Measurements from ENCODE around the gene MTARC2. TPM values are rescaled to one million over a fixed set of nuclear protein-coding genes. Genes with fewer than 3 reads are reported as not detected.
A peak's percentile ranks its signal among the peaks of the same experiment; 100 is the strongest.

MTARC2 gene
- total RNA-seq (2021) (0.55 TPM in 1 of 2 replicates, not detected in the other), Bru-seq, nascent RNA (percentile 11 among the genes with signal in this experiment), BruChase-seq, experiment 1, labeled RNA remaining after a 2-hour chase (percentile 13 among the genes with signal in this experiment), BruChase-seq, experiment 2, labeled RNA remaining after a 6-hour chase (percentile 14 among the genes with signal in this experiment)
- long read RNA-seq, partial matches to known transcripts, result 0 of 1 reads
- long read RNA-seq, other reads (novel, unspliced or antisense), result 1 of 1 reads

DNA sequence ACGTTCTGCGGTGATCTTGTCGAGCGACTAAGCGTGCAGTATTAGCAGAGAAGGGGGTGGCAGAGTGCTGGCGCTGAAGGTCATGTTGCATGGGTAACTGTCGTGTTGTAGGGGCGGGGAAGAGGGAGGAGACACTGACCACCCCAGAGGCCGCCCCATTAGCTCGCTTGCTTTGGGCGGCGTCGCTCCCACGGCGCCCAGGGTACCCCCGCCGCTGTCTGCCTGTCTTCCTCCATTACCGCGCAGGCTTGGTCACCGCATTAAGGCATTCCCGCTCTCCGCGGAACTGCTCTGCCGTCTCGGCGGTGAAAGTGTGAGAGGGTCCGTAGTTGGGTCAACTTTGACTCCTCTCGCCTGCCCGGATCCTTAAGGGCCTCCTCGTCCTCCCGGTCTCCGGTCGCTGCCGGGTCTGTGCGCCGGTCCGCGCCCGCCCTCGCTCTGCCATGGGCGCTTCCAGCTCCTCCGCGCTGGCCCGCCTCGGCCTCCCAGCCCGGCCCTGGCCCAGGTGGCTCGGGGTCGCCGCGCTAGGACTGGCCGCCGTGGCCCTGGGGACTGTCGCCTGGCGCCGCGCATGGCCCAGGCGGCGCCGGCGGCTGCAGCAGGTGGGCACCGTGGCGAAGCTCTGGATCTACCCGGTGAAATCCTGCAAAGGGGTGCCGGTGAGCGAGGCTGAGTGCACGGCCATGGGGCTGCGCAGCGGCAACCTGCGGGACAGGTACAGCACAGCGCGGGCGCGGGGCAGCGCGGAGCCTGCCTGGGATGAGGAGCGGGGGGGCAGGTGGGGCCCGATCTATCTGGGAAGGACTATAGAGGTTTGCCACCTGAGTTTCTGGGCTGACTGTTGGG is at the start of gene MTARC2:
Gene MTARC2, plus strand, starts transcription at position 234 of the 846 bp plus-strand sequence. Its CDS starts 210 bp downstream, at position 444.
- no TSS peak for BruUV-seq (replicated peaks)
- peaks cover 34% of the 10 kb centered on the region for H3K27me3 ChIP-seq (replicated peaks; ENCODE audit: insufficient read depth, low read depth, low read length, poor library complexity)
- DNase-seq (ENCODE audit: low spot score), result no peak
- intact Hi-C loops (cut with micrococcal nuclease; ENCODE audit: unreplicated experiment), result no loop called here
- H3K9me3 ChIP-seq (ENCODE audit: low read depth, low read length, poor library complexity, severe bottlenecking), result no peaks in the 10 kb centered on the region
- peak within 1 kb of the TSS; percentile 25 for H3K4me3 ChIP-seq (ENCODE audit: low read depth, low read length, poor library complexity, severe bottlenecking)
- no peaks in the 10 kb centered on the region for H3K4me1 ChIP-seq (ENCODE audit: insufficient read depth, low read length, poor library complexity, severe bottlenecking)
- ChIA-PET POLR2A (ENCODE audit: low non-redundant PET) (no interaction called here), CTCF (interaction anchor here (1.9 kb wide), 1 partner anchor 15 kb away, joined by 6 read pairs; no protein-coding TSS in a partner anchor)
- no peak within 1 kb of the TSS for H3K27ac ChIP-seq (ENCODE audit: low read depth, low read length, poor library complexity, severe bottlenecking)
- TF ChIP-seq, protein P1, sequence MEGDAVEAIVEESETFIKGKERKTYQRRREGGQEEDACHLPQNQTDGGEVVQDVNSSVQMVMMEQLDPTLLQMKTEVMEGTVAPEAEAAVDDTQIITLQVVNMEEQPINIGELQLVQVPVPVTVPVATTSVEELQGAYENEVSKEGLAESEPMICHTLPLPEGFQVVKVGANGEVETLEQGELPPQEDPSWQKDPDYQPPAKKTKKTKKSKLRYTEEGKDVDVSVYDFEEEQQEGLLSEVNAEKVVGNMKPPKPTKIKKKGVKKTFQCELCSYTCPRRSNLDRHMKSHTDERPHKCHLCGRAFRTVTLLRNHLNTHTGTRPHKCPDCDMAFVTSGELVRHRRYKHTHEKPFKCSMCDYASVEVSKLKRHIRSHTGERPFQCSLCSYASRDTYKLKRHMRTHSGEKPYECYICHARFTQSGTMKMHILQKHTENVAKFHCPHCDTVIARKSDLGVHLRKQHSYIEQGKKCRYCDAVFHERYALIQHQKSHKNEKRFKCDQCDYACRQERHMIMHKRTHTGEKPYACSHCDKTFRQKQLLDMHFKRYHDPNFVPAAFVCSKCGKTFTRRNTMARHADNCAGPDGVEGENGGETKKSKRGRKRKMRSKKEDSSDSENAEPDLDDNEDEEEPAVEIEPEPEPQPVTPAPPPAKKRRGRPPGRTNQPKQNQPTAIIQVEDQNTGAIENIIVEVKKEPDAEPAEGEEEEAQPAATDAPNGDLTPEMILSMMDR (conservative IDR thresholded peaks at IDR 0.05; ENCODE audit: low read depth, low read length), result no peak
- TF ChIP-seq EZH2 (IDR thresholded peaks at IDR 0.05; ENCODE audit: borderline replicate concordance, low read depth, low read length, poor library complexity, severe bottlenecking), result no peak
- H3K36me3 ChIP-seq (ENCODE audit: insufficient read depth, low read length, poor library complexity, severe bottlenecking), result no peaks in the 10 kb centered on the region

DNA sequence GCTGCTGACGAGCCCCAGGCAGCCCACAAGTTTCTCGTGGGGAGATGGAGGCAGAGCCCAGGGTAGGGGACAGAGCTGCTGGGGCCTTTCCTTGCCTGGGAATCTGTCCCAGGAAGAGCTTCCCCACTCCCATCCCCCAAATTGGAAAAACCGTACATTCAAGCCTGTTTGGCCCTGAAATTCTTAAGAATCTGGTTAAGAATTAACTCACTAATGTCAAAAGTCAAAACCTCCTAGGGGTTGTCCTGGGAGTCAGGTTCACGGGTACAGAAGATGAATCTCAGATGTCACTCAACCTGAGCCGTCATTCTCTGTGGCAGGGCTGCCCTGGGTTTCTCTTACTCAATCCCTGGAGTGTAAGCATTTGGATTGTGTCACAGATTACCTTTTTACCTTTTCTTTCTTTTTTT is 49.5 kb upstream of the MTARC2 start:
- Histone ChIP-seq H3K4me3 (ENCODE audit: low read depth, low read length, poor library complexity, severe bottlenecking) (no peak overlapping the region), H3K4me1 (ENCODE audit: insufficient read depth, low read length, poor library complexity, severe bottlenecking) (no peaks in the 10 kb centered on the region), H3K27ac (ENCODE audit: low read depth, low read length, poor library complexity, severe bottlenecking) (no peak overlapping the region), H3K36me3 (ENCODE audit: insufficient read depth, low read length, poor library complexity, severe bottlenecking) (no peaks in the 10 kb centered on the region), H3K27me3 (replicated peaks; ENCODE audit: insufficient read depth, low read depth, low read length, poor library complexity) (peaks cover 16% of the 10 kb centered on the region), H3K9me3 (ENCODE audit: low read depth, low read length, poor library complexity, severe bottlenecking) (no peaks in the 10 kb centered on the region)
- intact Hi-C loops (cut with micrococcal nuclease; ENCODE audit: unreplicated experiment), result no loop called here
- no TSS peak for BruUV-seq (replicated peaks)
- no peak for TF ChIP-seq EZH2 (IDR thresholded peaks at IDR 0.05; ENCODE audit: borderline replicate concordance, low read depth, low read length, poor library complexity, severe bottlenecking)
- TF ChIP-seq, protein P1 (conservative IDR thresholded peaks at IDR 0.05; ENCODE audit: low read depth, low read length), result no peak
- ChIA-PET CTCF (no interaction called here), POLR2A (ENCODE audit: low non-redundant PET) (no interaction called here)
- DNase-seq (ENCODE audit: low spot score), result no peak

DNA sequence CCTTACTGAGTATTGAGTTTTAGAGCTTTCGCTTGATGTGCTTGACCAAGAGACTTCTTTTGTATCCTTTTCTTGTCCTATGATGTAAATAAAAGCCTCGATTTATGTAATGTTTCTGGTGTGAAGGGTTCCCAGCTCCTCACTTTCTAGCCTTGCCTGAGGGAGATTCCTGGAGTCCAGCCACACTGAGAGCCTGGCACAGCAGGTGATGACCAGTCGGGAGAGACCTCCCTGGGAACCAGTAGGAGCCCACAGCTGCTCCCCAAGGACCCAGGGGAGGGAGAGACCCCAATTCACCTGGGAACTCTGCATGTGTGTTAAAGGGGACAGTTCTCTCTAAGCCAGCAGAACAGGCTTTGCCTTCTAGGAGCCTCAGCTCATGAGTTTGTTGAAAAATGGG is 49.1 kb upstream of the MTARC2 start:
- H3K36me3 ChIP-seq (ENCODE audit: insufficient read depth, low read length, poor library complexity, severe bottlenecking), result no peaks in the 10 kb centered on the region
- peaks cover 13% of the 10 kb centered on the region for H3K27me3 ChIP-seq (replicated peaks; ENCODE audit: insufficient read depth, low read depth, low read length, poor library complexity)
- no TSS peak for BruUV-seq (replicated peaks)
- intact Hi-C loops (cut with micrococcal nuclease; ENCODE audit: unreplicated experiment), result no loop called here
- no peak overlapping the region for H3K27ac ChIP-seq (ENCODE audit: low read depth, low read length, poor library complexity, severe bottlenecking)
- ChIA-PET CTCF (no interaction called here), POLR2A (ENCODE audit: low non-redundant PET) (no interaction called here)
- DNase-seq (ENCODE audit: low spot score), result no peak
- no peak overlapping the region for H3K4me3 ChIP-seq (ENCODE audit: low read depth, low read length, poor library complexity, severe bottlenecking)
- H3K4me1 ChIP-seq (ENCODE audit: insufficient read depth, low read length, poor library complexity, severe bottlenecking), result no peaks in the 10 kb centered on the region
- TF ChIP-seq, protein P1 (conservative IDR thresholded peaks at IDR 0.05; ENCODE audit: low read depth, low read length), result no peak
- H3K9me3 ChIP-seq (ENCODE audit: low read depth, low read length, poor library complexity, severe bottlenecking), result no peaks in the 10 kb centered on the region
